ENCODE results near the gene CACUL1.

CACUL1 gene

GRCh38 chr10:118635674-118636402, 118.9 kb downstream of the CACUL1 start:
- no peak for DNase-seq

- no peak for DNase-seq
Observed at GRCh38 chr10:118633786-118634185, 121.0 kb downstream of the CACUL1 start.

- DNase-seq, result no peak
Observed at GRCh38 chr10:118629211-118629610, 125.6 kb downstream of the CACUL1 start.

GRCh38 chr10:118628397-118628796, 126.4 kb downstream of the CACUL1 start:
- DNase-seq, result no peak

- DNase-seq, result no peak
Observed at GRCh38 chr10:118626953-118627352, 127.8 kb downstream of the CACUL1 start.
